HG02884 (cell line): ENCODE measurements around the gene C1orf232.

Source experiments
- ATAC-seq: cut with Tn5 transposase; IDR thresholded peaks from one replicate; pipeline ENCODE4 v1.9.1; 2021; ENCODE audit warnings: mild to moderate bottlenecking, moderate library complexity; ENCODE audit not compliant: unreplicated experiment

The C1orf232 gene

GRCh38 chr1:26158271-26158907 lies 10.4 kb downstream of the C1orf232 start:
- ATAC-seq: no peak

GRCh38 chr1:26156285-26157038 lies 12.3 kb downstream of the C1orf232 start:
- ATAC-seq: no peak

DNA sequence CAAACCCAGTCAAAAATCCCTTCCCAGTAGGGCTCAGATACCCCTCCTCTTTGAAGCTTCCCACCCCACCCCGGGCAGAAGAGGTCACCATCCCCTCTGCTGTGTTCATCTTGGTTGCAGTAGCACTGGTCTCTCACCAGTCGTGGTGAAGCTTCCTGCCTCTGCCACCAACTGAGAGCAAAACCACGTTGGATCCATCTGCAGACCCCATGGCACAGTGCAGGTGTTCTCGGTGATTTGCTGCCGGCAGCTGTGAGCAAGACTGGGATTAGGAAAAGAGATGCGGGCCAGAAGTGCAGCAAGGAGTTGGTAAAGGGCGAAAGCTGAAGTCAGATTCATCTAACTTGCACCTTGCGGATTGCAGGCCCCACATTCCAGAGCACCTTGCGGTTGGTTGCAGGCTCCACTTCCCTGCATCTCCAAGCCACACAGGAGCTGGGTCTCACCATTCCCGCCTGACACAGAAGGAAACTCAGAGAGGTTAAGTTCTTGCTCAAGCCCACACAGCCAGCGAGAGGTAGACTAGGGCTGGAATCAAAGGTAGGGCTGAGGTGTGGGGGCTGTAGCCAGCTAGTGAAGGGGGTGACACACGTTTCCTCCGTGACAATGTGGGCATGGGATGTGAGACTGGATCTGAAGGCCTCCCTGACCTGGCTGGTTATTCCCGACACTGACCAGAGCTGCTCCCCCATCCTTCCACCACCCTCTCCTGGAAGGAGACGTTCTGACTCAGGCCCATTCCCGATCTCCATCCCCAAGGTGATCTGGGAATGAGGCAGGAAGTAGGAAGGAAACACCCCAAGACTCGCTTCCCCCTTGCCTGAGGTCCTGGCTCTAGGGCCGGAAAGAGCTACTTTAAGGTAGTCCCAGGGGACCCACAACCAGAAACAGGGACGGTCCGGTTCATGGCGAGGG lies 13.1 kb downstream of the C1orf232 start:
- no peak for ATAC-seq

DNA sequence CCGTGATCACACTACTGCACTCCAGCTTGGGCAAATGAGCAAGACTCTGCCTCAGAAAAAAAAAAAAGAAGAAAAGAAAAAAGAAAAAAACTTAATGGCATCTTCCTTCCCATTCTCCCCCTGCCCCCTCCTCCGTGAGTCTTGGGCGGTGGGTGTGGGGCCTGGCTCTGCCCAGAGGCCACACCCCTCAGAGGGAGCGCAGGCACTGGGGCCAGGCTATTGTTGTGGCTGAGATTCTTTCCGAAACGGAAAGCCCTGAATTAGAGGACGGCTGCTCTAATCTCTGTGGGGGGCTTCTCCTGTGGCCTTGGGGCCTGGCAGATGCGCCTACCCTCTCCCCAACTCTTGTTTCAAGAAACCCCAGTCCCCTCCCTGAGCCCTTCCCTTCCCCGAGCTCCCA lies 14.0 kb downstream of the C1orf232 start:
- no peak for ATAC-seq

DNA sequence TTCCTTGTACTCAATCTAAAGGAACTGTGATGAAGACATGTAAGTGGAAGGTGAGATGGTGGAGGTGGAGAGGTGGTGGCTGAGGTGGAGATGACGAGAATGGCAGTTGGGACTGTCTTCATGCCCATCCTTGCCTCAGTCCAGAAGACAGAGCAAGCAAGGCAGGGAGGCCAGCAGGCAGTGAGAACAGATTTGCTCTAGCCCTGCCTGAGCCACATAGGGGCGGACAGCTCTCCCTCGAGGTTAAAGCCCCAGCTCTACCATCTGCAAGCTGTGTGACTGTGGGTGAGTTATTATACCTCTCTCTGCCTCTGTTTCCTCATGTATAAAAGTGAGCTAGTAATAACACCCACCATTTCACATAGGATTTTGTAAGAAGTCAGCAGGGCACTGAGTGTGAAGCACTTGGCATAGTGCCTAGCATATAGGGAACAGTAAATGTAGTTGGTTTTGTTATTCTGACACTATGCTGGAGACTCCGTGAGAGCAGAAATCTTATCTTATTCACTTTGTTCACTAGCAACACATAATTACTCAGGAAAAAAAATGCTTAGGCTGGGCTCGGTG lies 14.7 kb downstream of the C1orf232 start:
- ATAC-seq: no peak

GRCh38 chr1:26148887-26149286 lies 19.9 kb downstream of the C1orf232 start:
- ATAC-seq: no peak

DNA sequence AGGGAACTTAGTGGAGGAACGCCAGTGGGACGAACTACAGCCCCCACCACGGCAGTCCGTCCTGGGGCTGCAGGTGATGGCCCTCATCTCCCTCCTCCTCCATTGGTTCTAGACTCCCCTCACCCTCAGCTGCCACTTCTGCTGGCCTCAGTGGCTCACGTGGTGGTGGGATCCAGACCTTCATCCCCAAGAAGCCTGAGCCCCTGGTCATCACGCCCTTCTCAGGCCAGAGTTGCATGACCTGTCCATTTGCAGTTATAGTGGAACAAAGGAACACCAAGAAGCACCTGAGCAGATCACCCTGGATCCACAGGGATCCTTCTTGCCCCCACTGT lies 22.8 kb downstream of the C1orf232 start:
- no peak for ATAC-seq

- no peak for ATAC-seq
These were observed 23.5 kb downstream of the C1orf232 start for GRCh38 chr1:26145041-26145959.

- ATAC-seq: no peak
These were observed 26.6 kb downstream of the C1orf232 start for GRCh38 chr1:26142159-26142558.

- ATAC-seq: no peak
These were observed 29.7 kb downstream of the C1orf232 start for GRCh38 chr1:26138974-26139558.

- no peak for ATAC-seq
These were observed 34.3 kb downstream of the C1orf232 start for GRCh38 chr1:26134466-26134865.

GRCh38 chr1:26132834-26133167 lies 36.0 kb downstream of the C1orf232 start:
- no peak for ATAC-seq

- ATAC-seq: no peak
These were observed 36.5 kb downstream of the C1orf232 start for GRCh38 chr1:26132128-26132833.

DNA sequence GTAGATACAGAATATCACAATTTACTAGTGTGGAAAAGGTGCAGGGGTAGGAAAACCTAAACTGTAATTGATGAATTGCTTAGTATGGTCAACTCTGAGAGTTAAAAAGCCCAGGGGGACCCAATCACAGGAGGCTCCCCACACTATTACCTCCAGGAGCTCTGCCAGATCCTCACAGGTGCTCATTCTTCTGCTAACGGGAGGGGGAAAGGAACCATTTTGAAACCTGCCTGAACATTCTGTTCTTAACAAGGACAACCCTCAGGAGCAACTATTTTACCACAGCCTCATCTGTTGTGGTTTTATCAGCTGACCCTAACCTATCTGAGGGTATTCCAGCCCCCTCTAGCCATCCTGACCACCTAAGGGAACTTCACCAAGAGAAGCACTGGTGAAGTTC lies 38.1 kb downstream of the C1orf232 start:
- ATAC-seq: no peak

- no peak for ATAC-seq
These were observed 39.0 kb downstream of the C1orf232 start for GRCh38 chr1:26129778-26130177.

GRCh38 chr1:26127235-26128163 lies 41.3 kb downstream of the C1orf232 start:
- ATAC-seq: no peak

- ATAC-seq: no peak
These were observed 42.3 kb downstream of the C1orf232 start for GRCh38 chr1:26126321-26127084.

- no peak for ATAC-seq
These were observed 42.8 kb downstream of the C1orf232 start for GRCh38 chr1:26125946-26126320.
